Naive thymus-derived CD8-positive, alpha-beta T cell (primary cell): ENCODE data around the gene KDM4F. TPM values are rescaled to one million over a fixed set of nuclear protein-coding genes. Genes with fewer than 3 reads are reported as not detected.

Experiments used
- ATAC-seq, 2 donors: fragments of 150-1000 bp; cut with Tn5 transposase in 1 of 2; sonication (Bioruptor Pico), chemical (Tn5 transposase) in 1 of 2; 1 replicate in 1 of 2; 2 replicates in 1 of 2; pipeline ENCODE4 v1.10.0; 2021; ENCODE audit warnings: mild to moderate bottlenecking in 2 of 2, moderate library complexity in 2 of 2
- POLR2A ChIA-PET: fragments of 350-600 bp; sonication (Branson Sonifier 250); formaldehyde crosslinking; loops from one replicate; lab custom pipeline; 2021; ENCODE audit warnings: antibody characterized with exemption; lab: Charles Lee
- DNase-seq, 10 donors: peaks; one replicate each; pipeline versions ENCODE4 v3.0.0 to v3.0.0-alpha.2; 2020 to 2022
- H3K27ac Mint-ChIP-seq, 10 donors: one replicate each; pipeline ENCODE4 v1.8.0; 2020 to 2022; ENCODE audit warnings: mild to moderate bottlenecking in 10 of 10, mixed read lengths in 10 of 10, moderate library complexity in 4 of 10, inconsistent platforms in 1 of 10
- H3K27me3 Mint-ChIP-seq, 5 donors: one replicate each; pipeline ENCODE4 v1.8.0; 2021 to 2022; ENCODE audit warnings: mixed read lengths in 5 of 5
- H3K36me3 Mint-ChIP-seq, 3 donors: one replicate each; pipeline ENCODE4 v1.8.0; 2020 to 2022; ENCODE audit warnings: mixed read lengths in 3 of 3, mild to moderate bottlenecking in 2 of 3, inconsistent platforms in 1 of 3
- H3K4me1 Mint-ChIP-seq, 4 donors: one replicate each; pipeline ENCODE4 v1.8.0; 2021 to 2022; ENCODE audit warnings: mixed read lengths in 4 of 4
- H3K4me3 Mint-ChIP-seq, 10 donors: one replicate each; pipeline ENCODE4 v1.8.0; 2020 to 2022; ENCODE audit warnings: mild to moderate bottlenecking in 10 of 10, mixed read lengths in 10 of 10, moderate library complexity in 6 of 10, inconsistent platforms in 1 of 10
- H3K9me3 Mint-ChIP-seq, 9 donors: one replicate each; pipeline ENCODE4 v1.8.0; 2020 to 2022; ENCODE audit warnings: mixed read lengths in 9 of 9, mild to moderate bottlenecking in 3 of 9, inconsistent platforms in 1 of 9, moderate library complexity in 1 of 9
- polyA plus RNA-seq, 3 donors: library from polyadenylated mRNA; unstranded; fragments of 300-500 nt; fragmentation: Illumina TruSeq; gene quantifications; one replicate each; pipeline ENCODE4 v1.2.3, GENCODE V29; 2021
- total RNA-seq, 8 experiments: library from RNA in 2 of 8; stranded (reverse) in 2 of 8; gene quantifications; one replicate each; pipeline ENCODE4 v1.2.3 and lab custom pipeline; 2021 to 2026

KDM4F gene
- total and polyA plus RNA-seq, 5 experiments from 2014 or later: not detected

- peaks cover 15 to 66% (median 35%) of the 10 kb centered on the region in 5 donors for H3K27me3 Mint-ChIP-seq
- peaks cover 0 to 5% (median 0%) of the 10 kb centered on the region in 4 donors for H3K4me1 Mint-ChIP-seq
- no peak for DNase-seq
- no peak overlapping the region for H3K4me3 Mint-ChIP-seq
- no peak overlapping the region for H3K27ac Mint-ChIP-seq
- ATAC-seq: no peak
- H3K36me3 Mint-ChIP-seq: no peaks in the 10 kb centered on the region
- POLR2A ChIA-PET: no interaction called here
- H3K9me3 Mint-ChIP-seq: peaks cover 0 to 4% (median 0%) of the 10 kb centered on the region in 9 donors
Measured at GRCh38 chr11:95042239-95042638, 7.0 kb upstream of the KDM4F start.

- POLR2A ChIA-PET: no interaction called here
- Mint-ChIP-seq H3K4me1 (peaks cover 0 to 4% (median 0%) of the 10 kb centered on the region in 4 donors), H3K36me3 (no peaks in the 10 kb centered on the region), H3K27ac (no peak overlapping the region), H3K27me3 (peaks cover 15 to 63% (median 37%) of the 10 kb centered on the region in 5 donors), H3K4me3 (no peak overlapping the region), H3K9me3 (peaks cover 0 to 4% (median 0%) of the 10 kb centered on the region in 9 donors)
- ATAC-seq (no peak), DNase-seq (no peak)
Measured at GRCh38 chr11:95042906-95043305, 6.3 kb upstream of the KDM4F start.

GRCh38 chr11:95044010-95044409 lies 5.2 kb upstream of the KDM4F start:
- peaks cover 13 to 64% (median 28%) of the 10 kb centered on the region in 5 donors for H3K27me3 Mint-ChIP-seq

GRCh38 chr11:95045812-95046211 lies 3.4 kb upstream of the KDM4F start:
- H3K36me3 Mint-ChIP-seq: no peaks in the 10 kb centered on the region
- no peak for ATAC-seq
- no peak for DNase-seq
- H3K27me3 Mint-ChIP-seq: peaks cover 18 to 62% (median 35%) of the 10 kb centered on the region in 5 donors
- POLR2A ChIA-PET: no interaction called here
- no peaks in the 10 kb centered on the region for H3K9me3 Mint-ChIP-seq
- H3K4me1 Mint-ChIP-seq: no peaks in the 10 kb centered on the region
- no peak overlapping the region for H3K27ac Mint-ChIP-seq
- H3K4me3 Mint-ChIP-seq: no peak overlapping the region

More at GRCh38 chr11:95044010-95044409, 5.2 kb upstream of the KDM4F start:
- Mint-ChIP-seq H3K27ac (no peak overlapping the region), H3K9me3 (no peaks in the 10 kb centered on the region), H3K4me3 (no peak overlapping the region), H3K4me1 (no peaks in the 10 kb centered on the region), H3K36me3 (no peaks in the 10 kb centered on the region)
- DNase-seq (no peak), ATAC-seq (no peak)
- POLR2A ChIA-PET: interaction anchor here (1.0 kb wide), 1 partner anchor 23 kb away, joined by 3 read pairs; the partner anchor contains the start of gene SRSF8

- Mint-ChIP-seq H3K36me3 (no peaks in the 10 kb centered on the region), H3K27ac (peak overlapping the region in 1 of 10 donors; percentile 46), H3K9me3 (no peaks in the 10 kb centered on the region), H3K27me3 (peaks cover 23 to 60% (median 35%) of the 10 kb centered on the region in 5 donors), H3K4me1 (no peaks in the 10 kb centered on the region), H3K4me3 (no peak overlapping the region)
- DNase-seq: no peak
- POLR2A ChIA-PET: no interaction called here
- no peak for ATAC-seq
Measured at GRCh38 chr11:95050595-95051202, 1.5 kb downstream of the KDM4F start.

- no peak overlapping the region for H3K4me3 Mint-ChIP-seq
- DNase-seq: no peak
- H3K4me1 Mint-ChIP-seq: no peaks in the 10 kb centered on the region
- H3K36me3 Mint-ChIP-seq: no peaks in the 10 kb centered on the region
- POLR2A ChIA-PET: no interaction called here
- ATAC-seq: no peak
- H3K27ac Mint-ChIP-seq: no peak overlapping the region
- H3K9me3 Mint-ChIP-seq: no peaks in the 10 kb centered on the region
- H3K27me3 Mint-ChIP-seq: peaks cover 21 to 40% (median 30%) of the 10 kb centered on the region in 5 donors
Measured at GRCh38 chr11:95054356-95054755, 5.1 kb downstream of the KDM4F start.

GRCh38 chr11:95055283-95055897 lies 6.2 kb downstream of the KDM4F start:
- POLR2A ChIA-PET: interaction anchor here (1.2 kb wide), 1 partner anchor 12 kb away, joined by 3 read pairs; the partner anchor contains the start of gene SRSF8
- Mint-ChIP-seq H3K4me3 (no peak overlapping the region), H3K27me3 (peaks cover 19 to 38% (median 30%) of the 10 kb centered on the region in 5 donors), H3K4me1 (no peaks in the 10 kb centered on the region), H3K9me3 (no peaks in the 10 kb centered on the region), H3K36me3 (no peaks in the 10 kb centered on the region), H3K27ac (no peak overlapping the region)
- ATAC-seq: no peak
- DNase-seq: no peak

GRCh38 chr11:95057959-95058358 lies 8.7 kb downstream of the KDM4F start:
- ATAC-seq (no peak), DNase-seq (no peak)
- Mint-ChIP-seq H3K4me3 (no peak overlapping the region), H3K4me1 (no peaks in the 10 kb centered on the region), H3K27ac (no peak overlapping the region), H3K36me3 (no peaks in the 10 kb centered on the region), H3K27me3 (peaks cover 13 to 22% (median 18%) of the 10 kb centered on the region in 5 donors), H3K9me3 (no peaks in the 10 kb centered on the region)
- POLR2A ChIA-PET: interaction anchor here (0.5 to 1.0 kb wide), 2 partner anchors 9 to 45 kb away, joined by 3 to 4 read pairs; partner anchors contain the start of gene SRSF8

- no peak for DNase-seq
- ATAC-seq: no peak
- no peaks in the 10 kb centered on the region for H3K4me1 Mint-ChIP-seq
- peaks cover 6 to 16% (median 11%) of the 10 kb centered on the region in 5 donors for H3K27me3 Mint-ChIP-seq
- no peak overlapping the region for H3K4me3 Mint-ChIP-seq
- H3K9me3 Mint-ChIP-seq: no peaks in the 10 kb centered on the region
- POLR2A ChIA-PET: interaction anchor here (0.5 to 1.0 kb wide), 2 partner anchors 8 to 44 kb away, joined by 3 to 4 read pairs; partner anchors contain the start of gene SRSF8
- H3K27ac Mint-ChIP-seq: no peak overlapping the region
- H3K36me3 Mint-ChIP-seq: no peaks in the 10 kb centered on the region
Measured at GRCh38 chr11:95058621-95059020, 9.4 kb downstream of the KDM4F start.

- Mint-ChIP-seq H3K36me3 (no peaks in the 10 kb centered on the region), H3K4me3 (no peak overlapping the region), H3K27ac (no peak overlapping the region), H3K4me1 (no peaks in the 10 kb centered on the region), H3K27me3 (peaks cover 2 to 15% (median 8%) of the 10 kb centered on the region in 5 donors), H3K9me3 (no peaks in the 10 kb centered on the region)
- no peak for ATAC-seq
- POLR2A ChIA-PET: no interaction called here
- DNase-seq: no peak
Measured at GRCh38 chr11:95059046-95059445, 9.8 kb downstream of the KDM4F start.

GRCh38 chr11:95065336-95065735 lies 16.1 kb downstream of the KDM4F start:
- peak overlapping the region in 2 of 10 donors; percentile 26 to 43 for H3K4me3 Mint-ChIP-seq
- no peak overlapping the region for H3K27ac Mint-ChIP-seq
- ATAC-seq: no peak
- no peak for DNase-seq
- peaks cover 2 to 3% (median 3%) of the 10 kb centered on the region in 3 donors for H3K36me3 Mint-ChIP-seq
- no peaks in the 10 kb centered on the region for H3K9me3 Mint-ChIP-seq
- POLR2A ChIA-PET: no interaction called here
- H3K27me3 Mint-ChIP-seq: no peaks in the 10 kb centered on the region
- peaks cover 4 to 22% (median 18%) of the 10 kb centered on the region in 4 donors for H3K4me1 Mint-ChIP-seq

- POLR2A ChIA-PET: interaction anchor here (0.6 to 5.4 kb wide), 18 partner anchors 8 to 1325 kb away, joined by 3 to 180 read pairs (median 6); partner anchors contain the start of genes C11orf54, C11orf97, CCDC82 and CEP57
- Mint-ChIP-seq H3K9me3 (no peaks in the 10 kb centered on the region), H3K4me3 (peak within 1 kb of the TSS; percentile 94 to 100 (median 98)), H3K4me1 (peaks cover 10 to 32% (median 28%) of the 10 kb centered on the region in 4 donors), H3K27me3 (no peaks in the 10 kb centered on the region), H3K36me3 (peaks cover 2 to 13% (median 3%) of the 10 kb centered on the region in 3 donors), H3K27ac (peak within 1 kb of the TSS; percentile 97 to 100 (median 99))
- ATAC-seq (peak; percentile 11 to 16), DNase-seq (no peak)
Measured at GRCh38 chr11:95066716-95067038, 17.5 kb downstream of the KDM4F start, which contains the start of gene SRSF8. Gene SRSF8, plus strand, starts transcription at chr11:95066919. Its CDS starts 308 bp downstream, at chr11:95067227.
